HFFc6 (cell line): ENCODE measurements around the gene CRAMP1. TPM values are rescaled to one million over a fixed set of nuclear protein-coding genes. Genes with fewer than 3 reads are reported as not detected.

Experiments
- DNase-seq: peaks from one replicate; pipeline ENCODE4 v3.0.0-alpha.2; 2018
- H3K27ac Mint-ChIP-seq: 2 replicates; pipeline ENCODE4 v1.8.0; 2020; ENCODE audit warnings: mild to moderate bottlenecking, mixed read lengths
- H3K27me3 Mint-ChIP-seq: 2 replicates; pipeline ENCODE4 v1.8.0; 2021; ENCODE audit warnings: mild to moderate bottlenecking, moderate library complexity, mixed read lengths; ENCODE audit not compliant: insufficient read depth
- H3K36me3 Mint-ChIP-seq: 2 replicates; pipeline ENCODE4 v1.8.0; 2021; ENCODE audit warnings: low read depth, mixed read lengths
- H3K4me1 Mint-ChIP-seq: 2 replicates; pipeline ENCODE4 v1.8.0; 2020; ENCODE audit warnings: low read depth, mixed read lengths
- H3K4me3 Mint-ChIP-seq: 2 replicates; pipeline ENCODE4 v1.8.0; 2020; ENCODE audit warnings: mild to moderate bottlenecking, moderate library complexity, mixed read lengths
- H3K9me3 Mint-ChIP-seq: 2 replicates; pipeline ENCODE4 v1.8.0; 2020; ENCODE audit warnings: mild to moderate bottlenecking, mixed read lengths
- total RNA-seq, 6 experiments: library from RNA; stranded (reverse); fragmentation: NEBNext Ultra II Directional; extraction: Animal tissue kit (Norgen Biotek cat#: 25700); gene quantifications; 2 replicates in 1 of 6; 3 replicates in 5 of 6; pipeline ENCODE4 v1.2.3, GENCODE V29; 2021
- TF ChIP-seq, protein P1 (sequence below): fragments of 200-600 bp; sonication (generic); IDR thresholded peaks from 2 replicates; pipeline ENCODE4 v1.5.0; 2021; ENCODE audit warnings: antibody characterized with exemption, mild to moderate bottlenecking

The CRAMP1 gene
- total RNA-seq, 6 experiments from 2014 or later, result 10.7 to 14.2 (median 12.4) TPM

- TF ChIP-seq, protein P1, sequence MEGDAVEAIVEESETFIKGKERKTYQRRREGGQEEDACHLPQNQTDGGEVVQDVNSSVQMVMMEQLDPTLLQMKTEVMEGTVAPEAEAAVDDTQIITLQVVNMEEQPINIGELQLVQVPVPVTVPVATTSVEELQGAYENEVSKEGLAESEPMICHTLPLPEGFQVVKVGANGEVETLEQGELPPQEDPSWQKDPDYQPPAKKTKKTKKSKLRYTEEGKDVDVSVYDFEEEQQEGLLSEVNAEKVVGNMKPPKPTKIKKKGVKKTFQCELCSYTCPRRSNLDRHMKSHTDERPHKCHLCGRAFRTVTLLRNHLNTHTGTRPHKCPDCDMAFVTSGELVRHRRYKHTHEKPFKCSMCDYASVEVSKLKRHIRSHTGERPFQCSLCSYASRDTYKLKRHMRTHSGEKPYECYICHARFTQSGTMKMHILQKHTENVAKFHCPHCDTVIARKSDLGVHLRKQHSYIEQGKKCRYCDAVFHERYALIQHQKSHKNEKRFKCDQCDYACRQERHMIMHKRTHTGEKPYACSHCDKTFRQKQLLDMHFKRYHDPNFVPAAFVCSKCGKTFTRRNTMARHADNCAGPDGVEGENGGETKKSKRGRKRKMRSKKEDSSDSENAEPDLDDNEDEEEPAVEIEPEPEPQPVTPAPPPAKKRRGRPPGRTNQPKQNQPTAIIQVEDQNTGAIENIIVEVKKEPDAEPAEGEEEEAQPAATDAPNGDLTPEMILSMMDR, result no peak
- H3K27me3 Mint-ChIP-seq, result peaks cover 2% of the 10 kb centered on the region
- no peaks in the 10 kb centered on the region for H3K36me3 Mint-ChIP-seq
- no peak overlapping the region for H3K4me3 Mint-ChIP-seq
- DNase-seq, result no peak
- no peaks in the 10 kb centered on the region for H3K9me3 Mint-ChIP-seq
- peaks cover 7% of the 10 kb centered on the region; the same call in 1 of the 2 replicates for H3K4me1 Mint-ChIP-seq
- no peak overlapping the region for H3K27ac Mint-ChIP-seq
These were observed 44.2 kb upstream of the CRAMP1 start for GRCh38 chr16:1567988-1568387.

GRCh38 chr16:1571012-1571671, 41.0 kb upstream of the CRAMP1 start:
- Mint-ChIP-seq H3K27ac (no peak overlapping the region), H3K4me3 (no peak overlapping the region), H3K27me3 (peaks cover 2% of the 10 kb centered on the region), H3K36me3 (peaks cover 6% of the 10 kb centered on the region), H3K4me1 (peaks cover under 1% of the 10 kb centered on the region; the same call in 1 of the 2 replicates), H3K9me3 (no peaks in the 10 kb centered on the region)
- DNase-seq, result no peak
- TF ChIP-seq, protein P1, result no peak

- H3K36me3 Mint-ChIP-seq, result peaks cover 6% of the 10 kb centered on the region
These were observed 39.5 kb upstream of the CRAMP1 start for GRCh38 chr16:1572673-1573072.

DNA sequence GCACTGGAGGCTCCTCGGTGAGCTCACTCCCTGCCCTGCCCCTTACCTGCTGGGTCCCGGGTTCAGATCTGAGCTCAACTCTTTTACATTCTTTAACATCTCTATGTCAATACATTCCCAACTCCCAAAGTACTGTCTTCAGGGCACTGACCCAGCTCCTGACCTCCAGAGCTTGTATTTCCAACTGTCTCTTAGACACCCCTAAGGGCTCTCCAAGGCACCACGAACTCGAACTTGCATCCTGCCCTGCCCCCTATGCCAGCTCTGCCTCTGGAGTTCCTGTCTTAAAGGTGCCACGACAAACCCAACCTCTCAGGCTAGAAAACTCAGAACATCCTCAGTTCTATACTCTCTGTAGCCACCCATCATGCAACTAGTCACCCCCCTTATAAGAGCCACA, 38.9 kb upstream of the CRAMP1 start:
- Mint-ChIP-seq H3K4me3 (no peak overlapping the region), H3K27ac (no peak overlapping the region), H3K4me1 (no peaks in the 10 kb centered on the region), H3K36me3 (peaks cover 6% of the 10 kb centered on the region), H3K27me3 (peaks cover 1% of the 10 kb centered on the region; the same call in 1 of the 2 replicates), H3K9me3 (no peaks in the 10 kb centered on the region)
- DNase-seq, result no peak
- TF ChIP-seq, protein P1, result no peak

More at GRCh38 chr16:1572673-1573072, 39.5 kb upstream of the CRAMP1 start:
- Mint-ChIP-seq H3K27ac (no peak overlapping the region), H3K4me3 (no peak overlapping the region), H3K27me3 (peaks cover 3% of the 10 kb centered on the region), H3K4me1 (no peaks in the 10 kb centered on the region), H3K9me3 (no peaks in the 10 kb centered on the region)
- TF ChIP-seq, protein P1, result no peak
- DNase-seq, result no peak

- Mint-ChIP-seq H3K36me3 (peaks cover 6% of the 10 kb centered on the region), H3K9me3 (no peaks in the 10 kb centered on the region), H3K4me3 (no peak overlapping the region), H3K27me3 (peaks cover 1% of the 10 kb centered on the region; the same call in 1 of the 2 replicates), H3K4me1 (no peaks in the 10 kb centered on the region), H3K27ac (no peak overlapping the region)
- no peak for DNase-seq
- TF ChIP-seq, protein P1, result no peak
These were observed 36.6 kb upstream of the CRAMP1 start for GRCh38 chr16:1575578-1575977.
